ENCODE results near the gene PDZD2. TPM values are rescaled to one million over a fixed set of nuclear protein-coding genes. Genes with fewer than 3 reads are reported as not detected.

Gene PDZD2
- total RNA-seq, 2 donors from 2014 or later: 6.6 to 14.6 TPM

DNA sequence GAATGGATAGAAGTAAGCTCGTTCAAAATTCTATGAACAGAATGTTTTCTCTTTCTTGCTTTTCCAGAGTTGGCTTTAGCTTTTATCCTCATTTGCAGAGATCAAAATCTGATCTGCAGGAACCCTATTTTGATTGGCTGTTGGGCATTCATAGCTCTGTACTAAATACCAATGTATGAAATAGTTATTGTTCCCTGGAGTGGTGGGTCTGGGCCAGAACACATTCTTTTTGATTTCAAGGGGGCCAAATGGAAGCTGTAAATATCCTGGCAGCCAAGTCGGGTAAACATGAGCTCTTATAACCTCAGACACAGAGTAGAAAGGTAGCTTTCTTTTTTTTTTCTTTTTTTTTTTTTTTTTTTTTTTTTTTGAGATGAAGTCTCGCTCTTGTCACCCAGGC, 241.5 kb downstream of the PDZD2 start:
- no peak overlapping the region for H3K27ac ChIP-seq (ENCODE audit: low read depth, low read length)
- H3K27me3 Mint-ChIP-seq (ENCODE audit: insufficient read depth): no peaks in the 10 kb centered on the region
- TF ChIP-seq, protein P1, sequence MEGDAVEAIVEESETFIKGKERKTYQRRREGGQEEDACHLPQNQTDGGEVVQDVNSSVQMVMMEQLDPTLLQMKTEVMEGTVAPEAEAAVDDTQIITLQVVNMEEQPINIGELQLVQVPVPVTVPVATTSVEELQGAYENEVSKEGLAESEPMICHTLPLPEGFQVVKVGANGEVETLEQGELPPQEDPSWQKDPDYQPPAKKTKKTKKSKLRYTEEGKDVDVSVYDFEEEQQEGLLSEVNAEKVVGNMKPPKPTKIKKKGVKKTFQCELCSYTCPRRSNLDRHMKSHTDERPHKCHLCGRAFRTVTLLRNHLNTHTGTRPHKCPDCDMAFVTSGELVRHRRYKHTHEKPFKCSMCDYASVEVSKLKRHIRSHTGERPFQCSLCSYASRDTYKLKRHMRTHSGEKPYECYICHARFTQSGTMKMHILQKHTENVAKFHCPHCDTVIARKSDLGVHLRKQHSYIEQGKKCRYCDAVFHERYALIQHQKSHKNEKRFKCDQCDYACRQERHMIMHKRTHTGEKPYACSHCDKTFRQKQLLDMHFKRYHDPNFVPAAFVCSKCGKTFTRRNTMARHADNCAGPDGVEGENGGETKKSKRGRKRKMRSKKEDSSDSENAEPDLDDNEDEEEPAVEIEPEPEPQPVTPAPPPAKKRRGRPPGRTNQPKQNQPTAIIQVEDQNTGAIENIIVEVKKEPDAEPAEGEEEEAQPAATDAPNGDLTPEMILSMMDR (conservative IDR thresholded peaks at IDR 0.05): no peak
- no peak overlapping the region for H3K4me3 Mint-ChIP-seq
- H3K4me3 ChIP-seq (ENCODE audit: low read length): no peak overlapping the region
- 90 to 100% methylated on average over 1 to 3 of the region's 3 CpGs for WGBS, 2 experiments (ENCODE audit: insufficient coverage in 1 of 2, insufficient read length in 1 of 2)
- no peaks in the 10 kb centered on the region for H3K4me1 ChIP-seq (ENCODE audit: control insufficient read depth, insufficient read depth, low read length)
- H3K27me3 ChIP-seq (ENCODE audit: control insufficient read depth, insufficient read depth, low read length, poor library complexity, severe bottlenecking): no peaks in the 10 kb centered on the region
- no peaks in the 10 kb centered on the region for H3K36me3 Mint-ChIP-seq (ENCODE audit: low read depth)
- no peaks in the 10 kb centered on the region for H3K4me1 Mint-ChIP-seq
- no peaks in the 10 kb centered on the region for H3K9me3 Mint-ChIP-seq
- H3K36me3 ChIP-seq (ENCODE audit: control insufficient read depth, insufficient read depth, low read length): no peaks in the 10 kb centered on the region
- no peak for DNase-seq
- no peaks in the 10 kb centered on the region for H3K9me3 ChIP-seq (ENCODE audit: control insufficient read depth, low read length)
- no peak overlapping the region for H3K9ac ChIP-seq (ENCODE audit: extremely low read depth, low read length, poor library complexity, severe bottlenecking)
- H3K27ac Mint-ChIP-seq: no peak overlapping the region

DNA sequence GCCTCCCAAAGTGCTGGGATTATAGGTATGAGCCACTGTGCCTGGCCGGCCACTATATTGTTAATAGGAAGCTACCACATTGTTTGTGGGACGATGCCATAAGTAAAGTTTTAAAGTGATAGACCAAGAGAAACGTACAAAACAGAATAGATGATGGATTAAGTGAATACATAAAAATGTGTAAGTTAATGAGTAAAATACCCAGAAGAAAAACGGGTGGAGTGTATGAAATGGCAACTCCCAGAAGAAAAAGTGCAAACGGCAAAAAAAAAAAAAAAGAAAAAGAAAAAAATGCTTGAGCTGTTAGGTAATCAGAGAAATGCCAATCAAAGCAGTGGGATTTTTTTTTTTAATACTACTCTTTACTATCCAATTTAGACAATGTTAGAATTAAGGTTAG, 246.0 kb downstream of the PDZD2 start:
- Histone ChIP-seq H3K9me3 (ENCODE audit: control insufficient read depth, low read length) (no peaks in the 10 kb centered on the region), H3K36me3 (ENCODE audit: control insufficient read depth, insufficient read depth, low read length) (no peaks in the 10 kb centered on the region), H3K4me3 (ENCODE audit: low read length) (no peak overlapping the region), H3K27ac (ENCODE audit: low read depth, low read length) (no peak overlapping the region), H3K27me3 (ENCODE audit: control insufficient read depth, insufficient read depth, low read length, poor library complexity, severe bottlenecking) (no peaks in the 10 kb centered on the region), H3K4me1 (ENCODE audit: control insufficient read depth, insufficient read depth, low read length) (peaks cover 3% of the 10 kb centered on the region), H3K9ac (ENCODE audit: extremely low read depth, low read length, poor library complexity, severe bottlenecking) (no peak overlapping the region)
- Mint-ChIP-seq H3K4me3 (no peak overlapping the region), H3K27ac (no peak overlapping the region), H3K27me3 (ENCODE audit: insufficient read depth) (no peaks in the 10 kb centered on the region), H3K9me3 (no peaks in the 10 kb centered on the region), H3K36me3 (ENCODE audit: low read depth) (no peaks in the 10 kb centered on the region), H3K4me1 (peaks cover 13% of the 10 kb centered on the region)
- 82 to 90% methylated on average over 4 to 5 of the region's 5 CpGs for WGBS, 2 experiments (ENCODE audit: insufficient coverage in 1 of 2, insufficient read length in 1 of 2)
- TF ChIP-seq, protein P1 (conservative IDR thresholded peaks at IDR 0.05): no peak
- DNase-seq: no peak

DNA sequence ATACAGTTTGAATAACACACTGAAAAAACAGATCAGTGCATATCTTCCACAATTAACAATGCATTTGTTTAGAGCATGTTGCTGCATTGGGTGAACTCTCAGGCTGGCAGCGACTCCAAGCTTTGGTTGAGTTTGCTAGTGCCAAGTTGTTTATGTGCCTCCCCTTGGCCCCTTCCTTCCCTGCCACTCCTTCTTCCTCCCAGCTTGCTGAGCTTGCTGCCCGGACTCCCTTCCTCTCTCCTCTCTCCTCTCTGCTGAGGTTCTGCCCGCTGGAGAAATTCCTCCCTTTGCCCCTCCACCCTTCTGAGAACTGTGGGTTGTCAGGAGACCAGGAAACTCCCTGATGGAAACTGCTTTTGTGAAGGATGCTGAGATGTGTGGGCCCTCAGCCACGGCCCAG, 247.3 kb downstream of the PDZD2 start:
- no peak overlapping the region for H3K4me3 Mint-ChIP-seq
- DNase-seq: no peak
- TF ChIP-seq, protein P1 (conservative IDR thresholded peaks at IDR 0.05): no peak
- 80 to 89% methylated on average over 1 to 4 of the region's 4 CpGs for WGBS, 2 experiments (ENCODE audit: insufficient coverage in 1 of 2, insufficient read length in 1 of 2)
- Histone ChIP-seq H3K27ac (ENCODE audit: low read depth, low read length) (no peak overlapping the region), H3K9ac (ENCODE audit: extremely low read depth, low read length, poor library complexity, severe bottlenecking) (no peak overlapping the region), H3K27me3 (ENCODE audit: control insufficient read depth, insufficient read depth, low read length, poor library complexity, severe bottlenecking) (no peaks in the 10 kb centered on the region), H3K9me3 (ENCODE audit: control insufficient read depth, low read length) (no peaks in the 10 kb centered on the region), H3K4me1 (ENCODE audit: control insufficient read depth, insufficient read depth, low read length) (peaks cover 3% of the 10 kb centered on the region), H3K36me3 (ENCODE audit: control insufficient read depth, insufficient read depth, low read length) (no peaks in the 10 kb centered on the region), H3K4me3 (ENCODE audit: low read length) (no peak overlapping the region)
- no peaks in the 10 kb centered on the region for H3K27me3 Mint-ChIP-seq (ENCODE audit: insufficient read depth)
- H3K9me3 Mint-ChIP-seq: no peaks in the 10 kb centered on the region
- peaks cover 23% of the 10 kb centered on the region for H3K4me1 Mint-ChIP-seq
- no peaks in the 10 kb centered on the region for H3K36me3 Mint-ChIP-seq (ENCODE audit: low read depth)
- H3K27ac Mint-ChIP-seq: peak overlapping the region; percentile 10
